Upper lobe of right lung (tissue), 1 donor: ENCODE measurements around the gene BRINP2. TPM values are rescaled to one million over a fixed set of nuclear protein-coding genes. Genes with fewer than 3 reads are reported as not detected.
"Not testable (repeated sequence)": the region's sequence is repeated elsewhere in the genome, so short reads cannot be mapped to it uniquely, and the experiment has no call there.

Source experiments
- ATAC-seq: fragments of 200-7000 bp; cut with Tn5 transposase; one replicate; pipeline ENCODE4 v1.9.1; 2020; ENCODE audit warnings: mild to moderate bottlenecking, moderate library complexity
- DNase-seq: peaks from one replicate; pipeline ENCODE4 v3.0.0-alpha.2; 2020
- H3K27ac ChIP-seq: fragments of 200-600 bp; one replicate; pipeline ENCODE4 v1.8.0; 2022
- H3K27me3 ChIP-seq: fragments of 200-600 bp; one replicate; pipeline ENCODE4 v1.8.0; 2022; ENCODE audit warnings: mild to moderate bottlenecking
- H3K36me3 ChIP-seq: fragments of 200-600 bp; one replicate; pipeline ENCODE4 v1.8.0; 2022
- H3K4me1 ChIP-seq: fragments of 200-600 bp; one replicate; pipeline ENCODE4 v1.8.0; 2022
- H3K4me3 ChIP-seq: fragments of 200-600 bp; one replicate; pipeline ENCODE4 v1.8.0; 2022; ENCODE audit warnings: mild to moderate bottlenecking
- H3K9me3 ChIP-seq: fragments of 200-600 bp; one replicate; pipeline ENCODE4 v1.8.0; 2022
- CTCF ChIP-seq: fragments of 200-600 bp; IDR thresholded peaks from one replicate; pipeline ENCODE4 v1.8.0; 2022; ENCODE audit warnings: antibody characterized with exemption
- intact Hi-C: fragments of 100-400 bp; cut with DNase I; formaldehyde crosslinking; loops from one replicate; pipeline ENCODE4 v1.11.0; 2022
- total RNA-seq: library from RNA; stranded (reverse); fragmentation: NEBNext Ultra II Directional; extraction: Animal tissue kit (Norgen Biotek cat#: 25700); gene quantifications from one replicate; pipeline ENCODE4 v1.2.1, GENCODE V29; 2021
- donor health status: DM: no; HTN: yes; CAD: no; lungs with severe emphysema.

BRINP2 gene
- total RNA-seq, 1 donor from 2014 or later = not detected

- Histone ChIP-seq H3K4me1 (no peaks in the 10 kb centered on the region), H3K27me3 (no peaks in the 10 kb centered on the region), H3K27ac (no peak overlapping the region), H3K36me3 (no peaks in the 10 kb centered on the region), H3K4me3 (no peak overlapping the region), H3K9me3 (no peaks in the 10 kb centered on the region)
- intact Hi-C loops = no loop called here
- ATAC-seq (no peak), DNase-seq (no peak)
- TF ChIP-seq CTCF = no peak
These were observed 139.1 kb downstream of the BRINP2 start for GRCh38 chr1:177309880-177310279.

GRCh38 chr1:177310326-177310725 lies 139.6 kb downstream of the BRINP2 start:
- ATAC-seq = no peak
- intact Hi-C loops = no loop called here

GRCh38 chr1:177311111-177311510 lies 140.4 kb downstream of the BRINP2 start:
- intact Hi-C loops = no loop called here
- no peak for TF ChIP-seq CTCF
- no peak for DNase-seq

More at GRCh38 chr1:177310326-177310725, 139.6 kb downstream of the BRINP2 start:
- Histone ChIP-seq H3K4me1 (no peaks in the 10 kb centered on the region), H3K27me3 (no peaks in the 10 kb centered on the region), H3K4me3 (no peak overlapping the region), H3K36me3 (no peaks in the 10 kb centered on the region), H3K9me3 (no peaks in the 10 kb centered on the region), H3K27ac (no peak overlapping the region)
- no peak for DNase-seq
- TF ChIP-seq CTCF = no peak

GRCh38 chr1:177311586-177311985 lies 140.8 kb downstream of the BRINP2 start:
- no peak for TF ChIP-seq CTCF
- Histone ChIP-seq H3K4me1 (no peaks in the 10 kb centered on the region), H3K36me3 (no peaks in the 10 kb centered on the region), H3K27ac (no peak overlapping the region), H3K27me3 (no peaks in the 10 kb centered on the region), H3K4me3 (no peak overlapping the region), H3K9me3 (no peaks in the 10 kb centered on the region)
- ATAC-seq = no peak
- intact Hi-C loops = no loop called here
- DNase-seq = no peak

More at GRCh38 chr1:177311111-177311510, 140.4 kb downstream of the BRINP2 start:
- Histone ChIP-seq H3K27me3 (no peaks in the 10 kb centered on the region), H3K9me3 (no peaks in the 10 kb centered on the region), H3K4me3 (no peak overlapping the region), H3K27ac (no peak overlapping the region), H3K4me1 (no peaks in the 10 kb centered on the region), H3K36me3 (no peaks in the 10 kb centered on the region)
- no peak for ATAC-seq

- Histone ChIP-seq H3K4me3 (no peak overlapping the region), H3K36me3 (no peaks in the 10 kb centered on the region), H3K4me1 (no peaks in the 10 kb centered on the region), H3K27ac (no peak overlapping the region), H3K9me3 (no peaks in the 10 kb centered on the region), H3K27me3 (no peaks in the 10 kb centered on the region)
- intact Hi-C loops = no loop called here
- ATAC-seq (no peak), DNase-seq (no peak)
- no peak for TF ChIP-seq CTCF
These were observed 144.5 kb downstream of the BRINP2 start for GRCh38 chr1:177315261-177315660.

GRCh38 chr1:177315761-177316160 lies 145.0 kb downstream of the BRINP2 start:
- no peaks in the 10 kb centered on the region for H3K36me3 ChIP-seq
- intact Hi-C loops = no loop called here
- TF ChIP-seq CTCF = no peak
- H3K4me3 ChIP-seq = no peak overlapping the region
- no peak overlapping the region for H3K27ac ChIP-seq
- H3K27me3 ChIP-seq = no peaks in the 10 kb centered on the region
- no peak for DNase-seq
- H3K9me3 ChIP-seq = no peaks in the 10 kb centered on the region
- no peak for ATAC-seq
- no peaks in the 10 kb centered on the region for H3K4me1 ChIP-seq

GRCh38 chr1:177321434-177321833 lies 150.7 kb downstream of the BRINP2 start:
- H3K27ac ChIP-seq, ATAC-seq, DNase-seq, H3K36me3 ChIP-seq, H3K9me3 ChIP-seq, H3K4me1 ChIP-seq, H3K4me3 ChIP-seq, H3K27me3 ChIP-seq, intact Hi-C loops: not testable (repeated sequence)
